Measurements from ENCODE around the gene STAMBP. TPM values are rescaled to one million over a fixed set of nuclear protein-coding genes. Genes with fewer than 3 reads are reported as not detected.

The STAMBP gene
- total RNA-seq, 4 donors from 2014 or later, result 22.7 to 1,127 (median 37.3) TPM

DNA sequence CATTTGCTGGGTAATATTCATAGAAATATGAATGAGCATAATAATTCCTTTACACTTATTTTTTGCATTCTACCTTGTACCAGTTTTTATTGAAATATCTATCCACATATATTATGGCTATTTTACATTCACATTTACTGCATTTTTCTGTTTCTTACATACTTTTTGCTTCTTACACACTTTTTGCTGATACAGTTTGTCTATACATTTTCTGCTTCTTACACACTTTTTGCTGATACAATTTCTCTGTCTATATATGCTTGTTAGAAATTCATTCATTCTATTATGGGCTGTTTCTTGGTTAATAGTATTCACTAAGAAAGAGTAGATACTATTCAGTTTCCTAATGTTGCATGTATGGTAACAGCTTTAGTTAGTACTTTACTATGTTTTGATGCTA, 16.9 kb upstream of the STAMBP start:
- no peak overlapping the region for H3K27ac ChIP-seq
- no peaks in the 10 kb centered on the region for H3K36me3 ChIP-seq
- peaks cover 7% of the 10 kb centered on the region for H3K27me3 ChIP-seq
- H3K4me1 ChIP-seq, result no peaks in the 10 kb centered on the region
- TF ChIP-seq POLR2A (IDR thresholded peaks at IDR 0.05), result no peak
- no peak for TF ChIP-seq CTCF (IDR thresholded peaks at IDR 0.05)
- TF ChIP-seq EP300 (IDR thresholded peaks at IDR 0.05; ENCODE audit: low read depth), result no peak
- no peak for TF ChIP-seq POLR2AphosphoS5 (IDR thresholded peaks at IDR 0.05)
- in situ Hi-C loops (cut with MboI; ENCODE audit: low pct_ligation_motif_present in 1 of 4, low pct_unique_long_range_greater_than_20kb in 1 of 4, low sequenced_read_pairs in 3 of 4), result loop anchor here in 2 of 4 donors (25.0 kb wide), 2 partner anchors 325 to 525 kb away; partner anchors contain the start of genes BOLA3 (in 1 of the 2) and SLC4A5 (in 1 of the 2)
- intact Hi-C loops (cut with DNase I; ENCODE audit: low total_unique reads), result no loop called here
- no peaks in the 10 kb centered on the region for H3K9me3 ChIP-seq
- no peak overlapping the region for H3K4me3 ChIP-seq
- no peak for DNase-seq

- TF ChIP-seq POLR2A (IDR thresholded peaks at IDR 0.05) (no peak), EP300 (IDR thresholded peaks at IDR 0.05; ENCODE audit: low read depth) (no peak), POLR2AphosphoS5 (IDR thresholded peaks at IDR 0.05) (no peak), CTCF (IDR thresholded peaks at IDR 0.05) (no peak)
- no peak for DNase-seq
- H3K4me3 ChIP-seq, result no peak overlapping the region
- in situ Hi-C loops (cut with MboI; ENCODE audit: low pct_ligation_motif_present in 1 of 4, low pct_unique_long_range_greater_than_20kb in 1 of 4, low sequenced_read_pairs in 3 of 4) (loop anchor here in 2 of 4 donors (25.0 kb wide), 2 partner anchors 325 to 525 kb away; partner anchors contain the start of genes BOLA3 (in 1 of the 2) and SLC4A5 (in 1 of the 2)), intact Hi-C loops (cut with DNase I; ENCODE audit: low total_unique reads) (no loop called here)
- no peaks in the 10 kb centered on the region for H3K4me1 ChIP-seq
- H3K36me3 ChIP-seq, result no peaks in the 10 kb centered on the region
- H3K27ac ChIP-seq, result no peak overlapping the region
- H3K9me3 ChIP-seq, result no peaks in the 10 kb centered on the region
- peaks cover 7% of the 10 kb centered on the region for H3K27me3 ChIP-seq
Observed at GRCh38 chr2:73812635-73813034, 16.1 kb upstream of the STAMBP start.

- no peaks in the 10 kb centered on the region for H3K4me1 ChIP-seq
- TF ChIP-seq POLR2A (IDR thresholded peaks at IDR 0.05) (no peak), CTCF (IDR thresholded peaks at IDR 0.05) (no peak), EP300 (IDR thresholded peaks at IDR 0.05; ENCODE audit: low read depth) (no peak), POLR2AphosphoS5 (IDR thresholded peaks at IDR 0.05) (no peak)
- no peak overlapping the region for H3K27ac ChIP-seq
- WGBS, 2 donors (ENCODE audit: low coverage in 1 of 2), result 85% methylated on average over 18 of the region's 18 CpGs; no CpG with 5 or more reads in 1 of the 2 donors
- no peaks in the 10 kb centered on the region for H3K9me3 ChIP-seq
- intact Hi-C loops (cut with DNase I; ENCODE audit: low total_unique reads) (no loop called here), in situ Hi-C loops (cut with MboI; ENCODE audit: low pct_ligation_motif_present in 1 of 4, low pct_unique_long_range_greater_than_20kb in 1 of 4, low sequenced_read_pairs in 3 of 4) (loop anchor here in 2 of 4 donors (25.0 kb wide), 2 partner anchors 319 to 519 kb away; partner anchors contain the start of genes BOLA3 (in 1 of the 2) and SLC4A5 (in 1 of the 2))
- no peak overlapping the region for H3K4me3 ChIP-seq
- DNase-seq, result no peak
- H3K27me3 ChIP-seq, result peaks cover 3% of the 10 kb centered on the region
- H3K36me3 ChIP-seq, result no peaks in the 10 kb centered on the region
Observed at GRCh38 chr2:73818296-73818695, 10.5 kb upstream of the STAMBP start.

DNA sequence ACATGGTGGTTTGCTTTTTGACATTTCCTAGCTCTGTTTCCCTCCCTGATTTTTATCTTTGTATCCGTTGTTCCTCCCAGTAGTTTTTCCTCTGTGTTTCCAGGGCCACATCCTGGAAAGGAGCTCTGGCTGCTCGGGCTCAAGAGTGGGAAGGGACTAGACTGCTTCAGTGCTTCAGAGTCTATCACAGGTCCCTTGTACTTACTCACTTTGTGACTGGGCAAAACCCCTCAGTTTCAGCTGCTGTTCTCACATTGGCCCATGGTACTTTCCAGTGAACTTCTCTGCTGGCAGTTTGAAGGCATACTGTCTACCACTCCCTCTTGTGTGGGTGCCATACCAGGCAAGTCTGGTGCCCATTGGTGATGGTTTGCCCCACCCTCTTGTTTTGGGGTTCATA, 7.5 kb upstream of the STAMBP start:
- Histone ChIP-seq H3K36me3 (no peaks in the 10 kb centered on the region), H3K9me3 (no peaks in the 10 kb centered on the region), H3K4me3 (no peak overlapping the region), H3K27me3 (peaks cover 3% of the 10 kb centered on the region), H3K27ac (no peak overlapping the region), H3K4me1 (peaks cover 0 to 7% (median 0%) of the 10 kb centered on the region in 4 donors)
- 38 to 42% methylated on average over 2 of the region's 2 CpGs for WGBS, 2 donors (ENCODE audit: low coverage in 1 of 2)
- TF ChIP-seq POLR2A (IDR thresholded peaks at IDR 0.05) (no peak), POLR2AphosphoS5 (IDR thresholded peaks at IDR 0.05) (no peak), CTCF (IDR thresholded peaks at IDR 0.05) (no peak), EP300 (IDR thresholded peaks at IDR 0.05; ENCODE audit: low read depth) (no peak)
- in situ Hi-C loops (cut with MboI; ENCODE audit: low pct_ligation_motif_present in 1 of 4, low pct_unique_long_range_greater_than_20kb in 1 of 4, low sequenced_read_pairs in 3 of 4), result loop anchor here in 2 of 4 donors (10.0 to 25.0 kb wide), 3 partner anchors 174 to 516 kb away; partner anchors contain the start of genes BOLA3 (in 1 of the 2) and SLC4A5 (in 1 of the 2)
- intact Hi-C loops (cut with DNase I; ENCODE audit: low total_unique reads), result loop anchor here (10.0 kb wide), 2 partner anchors 164 to 514 kb away; partner anchors contain the start of gene TET3
- no peak for DNase-seq
